Measurements from ENCODE around the gene CMIP.

The CMIP gene

GRCh38 chr16:81435567-81435966, 9.0 kb upstream of the CMIP start:
- TF ChIP-seq CEBPB (IDR thresholded peaks at IDR 0.05) (no peak), YY1 (IDR thresholded peaks at IDR 0.05; ENCODE audit: low read depth) (no peak), EGR1 (IDR thresholded peaks at IDR 0.05) (no peak)
- TF ChIP-seq, protein P1, sequence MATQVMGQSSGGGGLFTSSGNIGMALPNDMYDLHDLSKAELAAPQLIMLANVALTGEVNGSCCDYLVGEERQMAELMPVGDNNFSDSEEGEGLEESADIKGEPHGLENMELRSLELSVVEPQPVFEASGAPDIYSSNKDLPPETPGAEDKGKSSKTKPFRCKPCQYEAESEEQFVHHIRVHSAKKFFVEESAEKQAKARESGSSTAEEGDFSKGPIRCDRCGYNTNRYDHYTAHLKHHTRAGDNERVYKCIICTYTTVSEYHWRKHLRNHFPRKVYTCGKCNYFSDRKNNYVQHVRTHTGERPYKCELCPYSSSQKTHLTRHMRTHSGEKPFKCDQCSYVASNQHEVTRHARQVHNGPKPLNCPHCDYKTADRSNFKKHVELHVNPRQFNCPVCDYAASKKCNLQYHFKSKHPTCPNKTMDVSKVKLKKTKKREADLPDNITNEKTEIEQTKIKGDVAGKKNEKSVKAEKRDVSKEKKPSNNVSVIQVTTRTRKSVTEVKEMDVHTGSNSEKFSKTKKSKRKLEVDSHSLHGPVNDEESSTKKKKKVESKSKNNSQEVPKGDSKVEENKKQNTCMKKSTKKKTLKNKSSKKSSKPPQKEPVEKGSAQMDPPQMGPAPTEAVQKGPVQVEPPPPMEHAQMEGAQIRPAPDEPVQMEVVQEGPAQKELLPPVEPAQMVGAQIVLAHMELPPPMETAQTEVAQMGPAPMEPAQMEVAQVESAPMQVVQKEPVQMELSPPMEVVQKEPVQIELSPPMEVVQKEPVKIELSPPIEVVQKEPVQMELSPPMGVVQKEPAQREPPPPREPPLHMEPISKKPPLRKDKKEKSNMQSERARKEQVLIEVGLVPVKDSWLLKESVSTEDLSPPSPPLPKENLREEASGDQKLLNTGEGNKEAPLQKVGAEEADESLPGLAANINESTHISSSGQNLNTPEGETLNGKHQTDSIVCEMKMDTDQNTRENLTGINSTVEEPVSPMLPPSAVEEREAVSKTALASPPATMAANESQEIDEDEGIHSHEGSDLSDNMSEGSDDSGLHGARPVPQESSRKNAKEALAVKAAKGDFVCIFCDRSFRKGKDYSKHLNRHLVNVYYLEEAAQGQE (IDR thresholded peaks at IDR 0.05; ENCODE audit: low read depth), result no peak

DNA sequence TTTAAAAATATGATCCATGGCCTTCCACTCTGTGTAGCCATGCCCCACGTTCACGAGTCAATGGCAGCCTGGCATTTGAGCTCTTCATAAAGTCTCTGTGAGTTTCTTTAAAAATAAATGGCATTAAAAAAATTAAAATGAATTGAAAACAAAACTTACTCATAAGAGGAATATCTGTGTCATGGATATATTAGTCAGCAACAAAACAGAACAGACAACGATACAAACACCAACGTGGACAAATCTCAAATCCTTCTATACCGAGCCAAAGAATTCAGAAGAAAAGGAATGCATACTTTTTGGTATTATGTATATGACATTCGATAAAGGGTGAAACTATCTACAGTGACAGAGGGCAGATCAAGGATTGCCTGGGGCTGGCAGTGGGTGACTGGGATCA, 8.2 kb upstream of the CMIP start:
- TF ChIP-seq YY1 (IDR thresholded peaks at IDR 0.05; ENCODE audit: low read depth), result no peak
- TF ChIP-seq FOXM1 (IDR thresholded peaks at IDR 0.05; ENCODE audit: borderline replicate concordance, low read depth), result no peak
- no peak for TF ChIP-seq CREB1 (IDR thresholded peaks at IDR 0.05; ENCODE audit: low read depth)
- TF ChIP-seq TCF12 (IDR thresholded peaks at IDR 0.05; ENCODE audit: low read depth), result no peak
- TF ChIP-seq TEAD4 (IDR thresholded peaks at IDR 0.05), result no peak
- no peak for TF ChIP-seq TAF1 (IDR thresholded peaks at IDR 0.05; ENCODE audit: low read depth)

GRCh38 chr16:81437865-81438264, 6.7 kb upstream of the CMIP start:
- TF ChIP-seq ZBTB7A (IDR thresholded peaks at IDR 0.05; ENCODE audit: low read depth) (no peak), USF1 (IDR thresholded peaks at IDR 0.05) (no peak), NFIC (IDR thresholded peaks at IDR 0.05) (no peak), TCF12 (IDR thresholded peaks at IDR 0.05; ENCODE audit: low read depth) (no peak), FOXM1 (IDR thresholded peaks at IDR 0.05; ENCODE audit: borderline replicate concordance, low read depth) (no peak), TAF1 (IDR thresholded peaks at IDR 0.05; ENCODE audit: low read depth) (no peak), CREB1 (IDR thresholded peaks at IDR 0.05; ENCODE audit: low read depth) (no peak), RAD21 (IDR thresholded peaks at IDR 0.05; ENCODE audit: low read depth) (no peak), CEBPB (IDR thresholded peaks at IDR 0.05) (no peak), TEAD4 (IDR thresholded peaks at IDR 0.05) (no peak), EP300 (IDR thresholded peaks at IDR 0.05; ENCODE audit: borderline replicate concordance) (no peak), YY1 (IDR thresholded peaks at IDR 0.05; ENCODE audit: low read depth) (no peak), EGR1 (IDR thresholded peaks at IDR 0.05) (no peak)
- TF ChIP-seq, protein P2, sequence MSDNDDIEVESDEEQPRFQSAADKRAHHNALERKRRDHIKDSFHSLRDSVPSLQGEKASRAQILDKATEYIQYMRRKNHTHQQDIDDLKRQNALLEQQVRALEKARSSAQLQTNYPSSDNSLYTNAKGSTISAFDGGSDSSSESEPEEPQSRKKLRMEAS (IDR thresholded peaks at IDR 0.05), result no peak
- TF ChIP-seq, protein P1 (IDR thresholded peaks at IDR 0.05; ENCODE audit: low read depth), result no peak

DNA sequence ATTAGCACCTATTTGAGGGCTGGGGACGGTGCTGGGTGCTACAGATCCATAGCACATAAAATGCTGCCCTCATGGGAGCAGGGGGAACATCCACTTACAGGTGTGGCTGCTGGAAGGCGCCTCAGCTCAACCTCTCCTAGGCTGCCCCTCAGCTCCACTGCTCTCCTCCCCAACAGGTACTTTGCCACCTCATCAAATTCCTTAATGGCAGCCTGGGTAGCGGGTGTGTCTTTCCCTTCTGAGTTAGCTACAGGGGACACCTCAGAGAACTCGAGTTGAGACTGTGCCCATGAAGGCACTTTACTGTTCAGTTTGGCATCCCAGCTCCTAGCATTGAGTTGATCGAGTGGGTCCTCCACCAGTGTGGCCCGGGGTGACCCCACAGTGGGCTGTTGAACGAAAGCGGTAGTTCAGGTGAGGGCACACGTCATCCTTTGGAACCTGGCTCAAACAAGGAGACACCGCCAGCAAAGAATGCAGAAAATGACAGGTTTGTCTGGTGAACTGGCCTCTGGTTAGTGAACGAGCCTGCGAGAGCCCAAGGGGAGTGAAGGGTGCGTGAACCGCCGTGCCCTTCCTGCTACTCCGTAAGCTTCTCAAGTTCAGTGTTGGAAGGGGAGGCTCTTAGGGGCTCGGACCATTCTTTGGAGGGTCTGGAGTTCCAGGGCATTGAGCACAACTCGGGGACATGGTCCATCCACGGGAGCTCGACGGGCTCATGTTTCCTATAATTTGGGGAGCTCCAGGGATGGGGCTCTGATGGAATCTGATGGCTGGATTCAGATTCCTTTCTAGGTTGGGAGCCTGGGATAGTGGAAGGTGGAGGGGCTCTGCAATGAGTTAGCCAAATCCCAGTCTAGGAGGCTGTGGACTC, 3.5 kb upstream of the CMIP start:
- TF ChIP-seq, protein P2 (IDR thresholded peaks at IDR 0.05), result 0 out of 2 replicates have a peak, but pooled peaks have one; percentile 15
- TF ChIP-seq TAF1 (IDR thresholded peaks at IDR 0.05; ENCODE audit: low read depth), result no peak

DNA sequence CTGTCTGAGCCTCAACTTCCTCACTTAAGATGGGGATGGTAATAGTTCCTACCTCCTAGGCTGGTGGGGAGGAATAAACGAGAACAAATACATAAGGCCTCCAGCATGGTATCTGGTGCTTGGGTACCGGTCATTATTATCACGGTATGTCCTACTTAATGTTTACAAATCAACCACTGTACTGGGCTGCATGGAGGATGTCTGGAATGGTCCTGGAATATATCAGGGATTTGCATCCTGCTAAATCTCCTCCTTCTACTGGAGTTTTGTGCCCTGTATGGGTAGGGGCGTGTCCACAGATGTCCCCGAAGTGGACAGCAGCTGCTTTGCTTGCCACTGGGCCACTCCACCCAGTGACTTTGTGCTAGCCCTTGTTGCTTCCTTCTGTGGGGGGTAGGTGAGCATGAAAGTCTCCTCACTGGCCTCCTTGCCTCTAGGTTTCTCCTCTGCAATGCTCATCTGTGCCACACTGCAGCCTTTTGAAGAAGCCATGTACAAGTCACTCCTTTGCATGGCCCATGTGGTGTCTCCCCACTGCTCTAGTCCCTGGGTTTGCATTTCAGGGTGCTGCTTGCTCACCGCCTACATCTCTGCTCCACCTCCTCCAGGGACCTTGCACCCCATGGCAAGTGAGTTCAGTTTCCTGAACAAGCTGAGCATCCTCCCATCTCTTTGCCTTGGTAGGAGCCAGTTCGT, 2.2 kb upstream of the CMIP start:
- TF ChIP-seq, protein P2 (IDR thresholded peaks at IDR 0.05), result no peak
- TF ChIP-seq, protein P1 (IDR thresholded peaks at IDR 0.05; ENCODE audit: low read depth), result no peak
- no peak for TF ChIP-seq CEBPB (IDR thresholded peaks at IDR 0.05)
- TF ChIP-seq USF1 (IDR thresholded peaks at IDR 0.05), result no peak
- no peak for TF ChIP-seq RAD21 (IDR thresholded peaks at IDR 0.05; ENCODE audit: low read depth)
